Measurements from ENCODE around the gene AGFG1.
"Not testable (repeated sequence)": the region's sequence is repeated elsewhere in the genome, so short reads cannot be mapped to it uniquely, and the experiment has no call there.

The AGFG1 gene

DNA sequence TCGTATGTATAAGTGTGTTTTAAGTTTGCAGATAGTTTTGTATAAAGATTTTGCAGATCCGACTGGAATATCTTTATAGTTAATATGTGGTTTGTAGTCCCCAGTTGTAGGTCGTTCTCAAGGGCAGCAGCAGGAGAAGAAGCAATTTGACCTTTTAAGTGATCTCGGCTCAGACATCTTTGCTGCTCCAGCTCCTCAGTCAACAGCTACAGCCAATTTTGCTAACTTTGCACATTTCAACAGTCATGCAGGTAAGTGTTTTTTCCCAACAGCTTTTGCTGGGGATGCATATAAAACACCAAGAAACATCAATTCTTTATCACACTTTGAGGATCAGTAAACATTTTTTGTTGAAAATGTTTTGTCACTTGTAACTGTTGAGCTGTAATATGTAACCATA, 52.7 kb downstream of the AGFG1 start:
- in situ Hi-C loops (cut with HindIII; ENCODE audit: low sequenced_read_pairs) = no loop called here
- TF ChIP-seq, protein P1, sequence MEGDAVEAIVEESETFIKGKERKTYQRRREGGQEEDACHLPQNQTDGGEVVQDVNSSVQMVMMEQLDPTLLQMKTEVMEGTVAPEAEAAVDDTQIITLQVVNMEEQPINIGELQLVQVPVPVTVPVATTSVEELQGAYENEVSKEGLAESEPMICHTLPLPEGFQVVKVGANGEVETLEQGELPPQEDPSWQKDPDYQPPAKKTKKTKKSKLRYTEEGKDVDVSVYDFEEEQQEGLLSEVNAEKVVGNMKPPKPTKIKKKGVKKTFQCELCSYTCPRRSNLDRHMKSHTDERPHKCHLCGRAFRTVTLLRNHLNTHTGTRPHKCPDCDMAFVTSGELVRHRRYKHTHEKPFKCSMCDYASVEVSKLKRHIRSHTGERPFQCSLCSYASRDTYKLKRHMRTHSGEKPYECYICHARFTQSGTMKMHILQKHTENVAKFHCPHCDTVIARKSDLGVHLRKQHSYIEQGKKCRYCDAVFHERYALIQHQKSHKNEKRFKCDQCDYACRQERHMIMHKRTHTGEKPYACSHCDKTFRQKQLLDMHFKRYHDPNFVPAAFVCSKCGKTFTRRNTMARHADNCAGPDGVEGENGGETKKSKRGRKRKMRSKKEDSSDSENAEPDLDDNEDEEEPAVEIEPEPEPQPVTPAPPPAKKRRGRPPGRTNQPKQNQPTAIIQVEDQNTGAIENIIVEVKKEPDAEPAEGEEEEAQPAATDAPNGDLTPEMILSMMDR (IDR thresholded peaks at IDR 0.05; ENCODE audit: low read depth, low read length, missing control alignments) = no peak
- H3K4me3 ChIP-seq (ENCODE audit: low read depth, low read length) = no peak overlapping the region
- no peak for DNase-seq (ENCODE audit: low read depth)

DNA sequence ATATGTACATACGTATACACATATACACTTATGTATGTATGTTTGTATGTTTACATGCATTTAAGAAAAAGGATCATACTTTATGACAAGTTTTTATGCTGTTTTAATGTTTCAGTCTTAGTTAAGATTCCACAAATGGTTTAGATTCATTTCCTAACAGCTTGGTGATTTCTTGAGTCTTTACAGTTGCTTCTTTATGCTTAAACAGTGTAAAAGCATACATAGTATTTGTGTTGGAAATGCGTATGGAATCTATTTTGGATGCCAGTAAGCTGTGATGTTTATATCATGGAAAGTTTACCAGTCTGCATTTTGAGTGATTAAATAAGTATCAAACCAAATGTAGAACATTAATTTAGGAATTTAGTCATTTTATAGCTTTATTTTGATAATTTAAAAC, 55.4 kb downstream of the AGFG1 start:
- no peak for DNase-seq (ENCODE audit: low read depth)
- TF ChIP-seq, protein P1 (IDR thresholded peaks at IDR 0.05; ENCODE audit: low read depth, low read length, missing control alignments) = no peak
- in situ Hi-C loops (cut with HindIII; ENCODE audit: low sequenced_read_pairs) = no loop called here
- no peak overlapping the region for H3K4me3 ChIP-seq (ENCODE audit: low read depth, low read length)

DNA sequence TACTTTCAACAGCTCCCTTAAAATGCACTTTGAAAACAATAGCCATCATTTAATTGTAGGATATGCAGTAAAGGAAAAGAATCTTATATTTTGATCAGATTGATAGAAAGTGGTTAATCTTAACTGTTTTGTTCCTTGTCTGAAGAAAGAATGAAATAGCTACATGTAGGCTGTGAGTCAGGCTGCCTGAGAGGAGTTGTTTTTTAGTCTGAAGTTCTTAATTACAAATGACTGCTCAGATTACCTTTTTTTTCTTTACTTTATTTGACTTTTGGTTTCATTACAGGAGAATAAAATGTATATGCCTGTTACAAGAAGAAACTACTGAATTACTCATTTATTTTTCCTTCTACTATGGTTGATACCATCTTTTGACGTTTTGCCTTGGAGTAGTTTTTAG, 56.8 kb downstream of the AGFG1 start:
- in situ Hi-C loops (cut with HindIII; ENCODE audit: low sequenced_read_pairs) = no loop called here
- TF ChIP-seq, protein P1 (IDR thresholded peaks at IDR 0.05; ENCODE audit: low read depth, low read length, missing control alignments) = no peak

DNA sequence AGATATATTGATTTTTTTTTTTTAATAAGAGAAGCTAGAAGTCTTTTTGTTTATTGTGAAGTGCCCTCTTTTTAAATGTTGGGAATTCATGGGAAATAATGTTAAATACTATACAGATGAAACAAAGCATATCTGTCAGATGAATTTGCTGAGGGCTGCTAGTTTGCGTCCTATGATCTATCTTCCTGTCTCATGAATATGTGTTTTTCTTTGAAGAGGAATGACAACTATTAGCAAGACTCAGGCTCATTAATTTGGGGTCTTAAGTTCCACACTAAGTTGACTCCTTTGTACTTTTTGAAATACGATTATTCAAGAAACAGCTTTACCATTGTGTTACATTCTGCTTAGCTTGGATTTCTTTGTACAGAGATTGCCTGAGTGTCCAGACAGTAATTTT, 57.9 kb downstream of the AGFG1 start:
- H3K4me3 ChIP-seq (ENCODE audit: low read depth, low read length) = no peak overlapping the region
- TF ChIP-seq, protein P1 (IDR thresholded peaks at IDR 0.05; ENCODE audit: low read depth, low read length, missing control alignments) = no peak
- in situ Hi-C loops (cut with HindIII; ENCODE audit: low sequenced_read_pairs) = no loop called here
- no peak for DNase-seq (ENCODE audit: low read depth)

More for the DNA sequence above, 56.8 kb downstream of the AGFG1 start:
- no peak overlapping the region for H3K4me3 ChIP-seq (ENCODE audit: low read depth, low read length)
- no peak for DNase-seq (ENCODE audit: low read depth)

GRCh38 chr2:227534714-227535113, 62.8 kb downstream of the AGFG1 start:
- no peak overlapping the region for H3K4me3 ChIP-seq (ENCODE audit: low read depth, low read length)
- TF ChIP-seq, protein P1 (IDR thresholded peaks at IDR 0.05; ENCODE audit: low read depth, low read length, missing control alignments) = no peak
- in situ Hi-C loops (cut with HindIII; ENCODE audit: low sequenced_read_pairs) = no loop called here
- DNase-seq (ENCODE audit: low read depth) = no peak

DNA sequence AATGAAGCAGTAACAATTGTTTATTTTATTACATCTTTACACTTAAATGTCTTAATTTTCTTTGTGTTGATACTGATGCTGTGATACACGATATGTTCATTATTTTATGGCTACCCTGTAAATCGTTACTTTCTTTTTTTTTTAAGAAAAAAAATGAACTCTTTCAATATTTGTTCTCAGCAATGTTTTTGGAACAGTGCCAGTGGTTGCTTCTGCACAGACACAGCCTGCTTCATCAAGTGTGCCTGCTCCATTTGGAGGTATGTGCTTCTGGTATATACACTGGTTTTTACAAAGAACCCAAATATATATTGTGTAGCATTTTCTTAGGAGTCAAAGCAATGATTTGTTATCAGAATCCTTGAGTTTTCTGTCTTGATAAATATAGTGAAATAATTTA, 64.5 kb downstream of the AGFG1 start:
- DNase-seq (ENCODE audit: low read depth) = no peak
- TF ChIP-seq, protein P1 (IDR thresholded peaks at IDR 0.05; ENCODE audit: low read depth, low read length, missing control alignments) = no peak
- H3K4me3 ChIP-seq (ENCODE audit: low read depth, low read length) = no peak overlapping the region
- in situ Hi-C loops (cut with HindIII; ENCODE audit: low sequenced_read_pairs) = no loop called here

DNA sequence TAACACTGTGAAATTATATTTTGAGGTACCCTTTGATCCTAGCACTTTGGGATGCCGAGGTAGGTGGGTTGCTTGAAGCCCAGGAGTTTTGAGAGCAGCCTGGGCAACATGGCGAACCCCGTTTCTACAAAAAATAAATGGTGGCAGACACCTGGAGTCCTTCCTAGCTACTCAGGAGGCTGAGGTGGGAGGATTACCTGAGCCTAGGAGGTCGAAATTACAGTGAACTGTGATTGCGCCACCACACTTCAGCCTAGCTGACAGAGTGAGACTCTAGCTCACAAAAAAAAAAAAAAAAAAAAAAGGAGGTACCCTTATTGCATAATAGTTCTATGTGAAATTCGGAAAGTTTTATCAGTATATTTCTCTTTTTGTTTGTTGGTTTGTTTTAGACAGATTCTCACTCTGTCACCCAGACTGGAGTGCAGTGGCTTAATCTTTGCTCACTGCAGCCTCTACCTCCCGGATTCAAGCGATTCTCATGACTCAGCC, 67.6 kb downstream of the AGFG1 start:
- DNase-seq (ENCODE audit: low read depth) = no peak
- no peak overlapping the region for H3K4me3 ChIP-seq (ENCODE audit: low read depth, low read length)
- TF ChIP-seq, protein P1 (IDR thresholded peaks at IDR 0.05; ENCODE audit: low read depth, low read length, missing control alignments) = no peak
- in situ Hi-C loops (cut with HindIII; ENCODE audit: low sequenced_read_pairs) = no loop called here

- in situ Hi-C loops (cut with HindIII; ENCODE audit: low sequenced_read_pairs); H3K4me3 ChIP-seq (ENCODE audit: low read depth, low read length); DNase-seq (ENCODE audit: low read depth): not testable (repeated sequence)
Observed at GRCh38 chr2:227540352-227540751, 68.4 kb downstream of the AGFG1 start.

Data from astrocyte of the cerebellum (primary cell).